ENCODE measurements around the gene RBM26.

RBM26 gene

GRCh38 chr13:79271616-79272015, 134.4 kb downstream of the RBM26 start:
- DNase-seq = no peak

- no peak for DNase-seq
These were observed 135.2 kb downstream of the RBM26 start for GRCh38 chr13:79270859-79271258.
